Activated CD8-positive, alpha-beta memory T cell treated with anti-CD3 and anti-CD28 coated beads for 1 hour (primary cell): ENCODE results near the gene CAPN12.

Experiments
- DNase-seq, 2 donors: peaks; one replicate each; pipeline ENCODE4 v3.0.0-alpha.2; 2020; ENCODE audit warnings: low read depth in 1 of 2; ENCODE audit errors: extremely low read depth in 1 of 2

The CAPN12 gene

GRCh38 chr19:38727306-38727867 is 16.9 kb downstream of the CAPN12 start:
- no peak for DNase-seq

DNA sequence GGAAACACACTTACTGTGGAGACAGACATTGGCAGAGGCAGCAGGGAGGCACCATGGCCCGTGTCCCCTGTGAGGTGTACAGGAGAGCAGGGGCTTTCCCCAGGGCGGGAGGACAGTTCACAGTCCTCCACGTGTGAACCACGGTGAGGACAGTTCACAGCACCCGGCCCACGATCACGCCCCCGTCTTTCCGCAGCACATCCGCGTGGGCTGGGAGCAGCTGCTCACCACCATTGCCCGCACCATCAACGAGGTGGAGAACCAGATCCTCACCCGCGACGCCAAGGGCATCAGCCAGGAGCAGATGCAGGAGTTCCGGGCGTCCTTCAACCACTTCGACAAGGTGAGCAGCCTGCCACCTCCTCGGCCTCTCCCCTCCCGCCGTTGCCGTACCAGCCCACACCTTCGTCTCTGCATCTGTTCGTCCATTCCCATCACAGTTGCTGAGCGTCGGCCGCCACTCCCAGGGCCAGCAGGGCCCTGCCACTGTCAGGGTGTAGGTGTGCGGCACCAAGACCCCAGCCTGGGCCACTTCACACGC is 17.4 kb downstream of the CAPN12 start:
- no peak for DNase-seq

- DNase-seq: no peak
Observed at GRCh38 chr19:38726284-38726673, 18.0 kb downstream of the CAPN12 start.

DNA sequence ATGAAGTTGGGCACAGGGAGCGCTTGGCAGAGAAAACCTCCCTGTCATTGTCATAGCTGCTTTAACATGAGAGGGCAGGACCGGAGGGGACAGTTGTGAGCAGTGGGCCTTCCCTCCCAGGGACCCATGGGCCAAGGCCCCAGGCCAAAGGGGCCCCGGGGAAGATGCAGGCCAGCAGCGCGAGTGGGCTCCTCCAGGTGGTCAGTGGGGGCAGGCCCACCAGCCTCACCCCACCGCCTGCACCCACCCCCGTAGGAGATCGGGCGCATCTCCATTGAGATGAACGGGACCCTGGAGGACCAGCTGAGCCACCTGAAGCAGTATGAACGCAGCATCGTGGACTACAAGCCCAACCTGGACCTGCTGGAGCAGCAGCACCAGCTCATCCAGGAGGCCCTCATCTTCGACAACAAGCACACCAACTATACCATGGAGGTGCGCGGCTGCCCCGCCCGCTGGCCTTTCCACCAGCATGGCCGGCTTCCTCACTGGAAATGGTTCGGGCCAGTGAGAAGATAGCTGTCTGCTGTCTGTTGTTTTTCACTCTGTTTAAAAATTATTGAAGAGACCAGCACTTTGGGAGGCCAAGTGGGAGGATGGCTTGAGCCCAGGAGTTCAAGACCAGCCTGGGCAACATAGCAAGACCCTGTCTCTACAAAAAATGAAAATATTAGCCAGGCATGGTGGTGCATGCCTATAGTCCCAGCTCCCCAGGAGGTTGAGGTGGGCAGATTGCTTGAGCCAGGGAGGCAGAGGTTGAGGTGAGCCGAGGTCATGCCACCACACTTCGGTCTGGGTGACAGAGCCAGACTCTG is 18.6 kb downstream of the CAPN12 start:
- DNase-seq: no peak

DNA sequence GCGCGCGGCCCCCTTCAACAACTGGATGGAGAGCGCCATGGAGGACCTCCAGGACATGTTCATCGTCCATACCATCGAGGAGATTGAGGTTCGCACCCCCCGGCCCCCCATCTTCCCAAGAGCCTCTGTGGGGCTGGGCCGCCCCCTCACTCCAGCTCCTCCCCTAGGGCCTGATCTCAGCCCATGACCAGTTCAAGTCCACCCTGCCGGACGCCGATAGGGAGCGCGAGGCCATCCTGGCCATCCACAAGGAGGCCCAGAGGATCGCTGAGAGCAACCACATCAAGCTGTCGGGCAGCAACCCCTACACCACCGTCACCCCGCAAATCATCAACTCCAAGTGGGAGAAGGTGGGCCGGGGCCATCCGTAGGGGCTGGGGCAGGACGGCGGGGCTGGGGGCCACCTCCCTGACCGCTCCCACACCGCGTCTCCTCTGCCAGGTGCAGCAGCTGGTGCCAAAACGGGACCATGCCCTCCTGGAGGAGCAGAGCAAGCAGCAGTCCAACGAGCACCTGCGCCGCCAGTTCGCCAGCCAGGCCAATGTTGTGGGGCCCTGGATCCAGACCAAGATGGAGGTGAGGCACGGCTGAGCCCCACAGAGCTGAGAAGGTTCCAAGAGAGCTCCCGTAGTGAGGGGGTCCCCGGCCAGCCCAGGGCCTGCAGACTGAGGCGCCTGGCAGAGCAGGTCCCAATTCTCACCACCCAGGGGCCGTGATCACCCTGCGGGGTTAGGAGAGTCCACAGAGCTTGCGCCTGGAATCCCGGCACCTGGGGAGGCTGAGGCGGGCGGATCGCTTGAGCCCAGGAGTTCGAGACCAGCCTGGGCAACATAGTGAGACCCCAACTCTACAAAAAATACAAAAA is 20.1 kb downstream of the CAPN12 start:
- no peak for DNase-seq

- DNase-seq: no peak
Observed at GRCh38 chr19:38723606-38723965, 20.7 kb downstream of the CAPN12 start.

- DNase-seq: no peak
Observed at GRCh38 chr19:38722947-38723605, 21.2 kb downstream of the CAPN12 start.

- no peak for DNase-seq
Observed at GRCh38 chr19:38721979-38722773, 22.1 kb downstream of the CAPN12 start.

- no peak for DNase-seq
Observed at GRCh38 chr19:38721496-38721895, 22.8 kb downstream of the CAPN12 start.

- no peak for DNase-seq
Observed at GRCh38 chr19:38720559-38721236, 23.6 kb downstream of the CAPN12 start.

DNA sequence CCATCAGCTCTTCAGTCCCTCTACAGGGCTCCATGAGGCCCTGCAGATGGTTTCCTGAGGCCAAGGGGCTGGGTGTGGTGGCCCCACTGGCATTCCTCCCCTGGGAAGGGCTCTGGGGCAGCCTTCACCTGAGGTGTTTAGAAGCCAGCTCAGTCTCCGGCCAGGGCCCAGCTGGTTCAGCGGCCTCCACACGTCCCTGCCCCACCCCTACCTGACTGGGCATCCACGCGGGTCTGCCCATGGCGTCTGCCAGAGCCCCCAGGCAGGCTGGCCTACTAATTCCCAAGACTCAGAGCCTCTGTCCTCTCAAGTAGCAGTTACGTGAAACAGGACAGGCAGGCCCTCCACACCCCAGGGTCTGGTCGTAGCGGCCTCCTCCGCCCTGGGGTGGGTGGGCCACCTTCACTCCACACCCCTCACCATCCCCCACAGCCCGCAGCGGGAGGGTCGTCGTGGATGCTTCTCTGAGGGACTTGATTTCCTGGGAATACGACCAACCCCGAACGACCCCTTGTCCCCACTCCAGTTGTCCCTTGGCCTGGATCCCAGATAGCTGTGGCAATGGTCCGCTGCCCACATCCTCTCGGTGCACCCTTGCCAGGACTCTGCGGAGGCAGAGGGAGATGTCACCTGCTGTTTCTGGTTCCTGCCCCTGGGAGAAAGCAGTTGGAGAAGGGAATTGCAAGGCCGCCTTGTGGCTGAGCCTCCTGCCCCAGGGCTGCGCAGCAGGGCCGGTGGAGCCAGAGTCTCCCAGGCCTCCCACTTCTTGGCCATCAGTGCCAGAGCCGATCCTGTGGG is 24.3 kb downstream of the CAPN12 start:
- DNase-seq: no peak

DNA sequence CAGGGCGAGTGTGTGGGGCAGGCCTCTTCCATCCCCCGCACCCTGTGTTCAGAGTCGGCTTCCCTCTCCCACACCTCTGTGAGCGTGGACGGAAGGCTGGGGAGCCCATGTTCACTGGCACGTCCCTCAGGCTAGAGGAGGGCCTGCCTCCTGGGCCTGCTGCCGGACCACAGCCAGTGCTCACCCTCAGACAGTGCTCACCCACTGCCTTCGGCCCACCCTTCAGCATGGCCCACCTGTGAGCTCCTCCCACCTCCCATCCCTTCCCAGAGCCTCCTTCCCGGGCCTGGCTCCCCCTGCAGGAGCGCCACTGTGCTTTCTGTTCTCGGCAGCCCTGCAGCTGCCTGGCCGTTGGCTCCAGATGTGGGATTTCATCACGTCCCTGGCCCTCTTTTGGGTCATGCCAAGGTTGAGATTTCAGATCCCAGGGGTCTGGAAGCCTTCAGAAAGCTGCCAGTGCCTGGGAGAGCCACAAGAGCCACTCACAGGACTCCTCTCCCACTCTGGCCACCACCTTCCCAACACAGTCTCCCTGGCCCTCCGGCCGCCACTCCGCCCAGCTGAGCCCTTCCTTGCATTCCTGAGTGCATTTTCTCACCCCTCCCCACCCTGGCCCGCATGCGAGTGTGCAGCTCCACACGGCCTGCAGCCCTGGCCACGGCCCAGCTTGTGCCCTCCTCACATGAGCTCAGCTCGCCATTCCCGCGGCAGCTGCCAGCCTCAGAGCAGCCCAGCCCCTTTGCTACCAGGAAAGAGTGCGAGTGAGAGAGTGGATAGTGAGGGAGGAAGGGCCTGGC is 25.3 kb downstream of the CAPN12 start:
- DNase-seq: no peak

DNA sequence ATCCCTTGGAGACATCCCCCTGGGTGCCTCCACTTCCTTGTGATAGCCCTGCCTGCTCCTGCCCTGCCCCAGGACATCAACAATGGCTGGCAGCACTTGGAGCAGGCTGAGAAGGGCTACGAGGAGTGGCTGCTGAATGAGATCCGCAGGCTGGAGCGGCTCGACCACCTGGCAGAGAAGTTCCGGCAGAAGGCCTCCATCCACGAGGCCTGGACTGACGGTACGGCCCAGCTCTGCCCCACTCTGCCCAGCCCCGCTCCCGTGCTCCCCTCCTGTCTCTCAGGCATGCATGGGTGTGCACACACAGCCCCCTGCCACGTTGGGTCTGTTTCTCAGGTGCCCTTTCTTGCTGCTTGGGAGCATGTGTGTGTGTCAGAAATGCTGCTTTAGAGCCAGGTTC is 26.4 kb downstream of the CAPN12 start:
- no peak for DNase-seq

GRCh38 chr19:38717051-38717450 is 27.2 kb downstream of the CAPN12 start:
- DNase-seq: no peak

DNA sequence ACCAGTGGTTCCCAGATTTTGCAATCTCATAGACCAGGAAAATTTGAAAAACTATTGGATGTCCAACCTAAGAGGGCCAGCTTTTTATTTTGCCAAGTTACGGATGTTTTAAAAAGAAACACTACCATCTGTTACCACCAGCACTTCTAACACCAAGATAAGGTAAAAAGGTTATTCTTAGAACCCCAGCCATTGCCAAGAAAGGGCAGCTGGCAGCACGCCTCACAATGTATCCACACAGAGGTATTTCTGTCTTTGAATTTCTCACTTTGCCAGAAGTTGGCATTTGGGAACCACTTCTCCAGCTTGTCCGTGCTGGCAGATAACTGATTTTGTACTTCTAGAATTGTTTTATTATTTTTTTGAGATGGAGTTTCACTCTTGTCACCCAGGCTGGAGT is 28.7 kb downstream of the CAPN12 start:
- DNase-seq: no peak

GRCh38 chr19:38714354-38714778 is 29.9 kb downstream of the CAPN12 start:
- no peak for DNase-seq

DNA sequence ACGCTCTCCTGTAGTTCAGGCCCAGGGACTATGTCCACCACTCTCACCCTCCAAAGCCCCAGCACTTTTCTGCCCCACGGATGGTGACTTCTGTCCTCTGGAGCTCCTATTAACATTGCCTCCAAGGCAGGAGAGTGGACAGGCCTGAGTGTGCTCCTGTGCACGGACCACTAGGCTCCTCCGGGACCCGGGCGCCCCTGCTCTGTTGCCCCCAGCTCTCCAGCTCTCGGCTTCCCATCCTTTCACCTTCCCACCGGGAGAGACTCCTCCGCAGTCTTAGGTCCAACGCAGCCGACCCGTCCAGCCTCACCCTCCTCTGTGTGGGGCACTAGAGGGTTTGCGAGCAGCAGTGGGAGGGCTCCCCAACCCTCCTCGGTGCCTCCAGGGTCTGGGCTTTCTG is 30.4 kb downstream of the CAPN12 start:
- no peak for DNase-seq

DNA sequence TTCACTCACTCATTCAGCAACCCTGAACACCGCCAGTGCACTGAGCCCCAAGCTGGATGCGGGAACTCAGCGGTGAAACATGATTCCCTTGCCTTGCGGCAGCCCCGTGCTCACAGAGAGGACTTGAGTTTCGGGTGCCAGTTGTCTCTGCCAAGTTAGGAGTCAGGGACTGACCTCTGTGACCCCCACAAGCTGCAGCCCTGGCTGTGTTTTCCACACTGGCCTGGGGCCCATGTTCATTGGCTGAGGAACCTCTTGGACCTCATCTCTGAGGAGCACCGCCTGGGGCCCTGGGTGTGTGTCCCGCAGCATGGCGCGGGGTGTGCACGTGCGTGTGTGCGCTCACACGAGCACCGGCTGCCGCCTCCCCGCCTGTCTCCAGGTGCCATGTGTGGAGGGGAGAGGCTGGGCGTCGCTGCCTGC is 31.0 kb downstream of the CAPN12 start:
- no peak for DNase-seq
